ENCODE measurements around the gene SPEM3. TPM values are rescaled to one million over a fixed set of nuclear protein-coding genes. Genes with fewer than 3 reads are reported as not detected.

SPEM3 gene
- total RNA-seq, 2 experiments from 2014 or later, result not detected

GRCh38 chr17:7465597-7466275 lies 37.1 kb downstream of the SPEM3 start:
- Mint-ChIP-seq H3K4me1 (ENCODE audit: low read depth) (peaks cover 22% of the 10 kb centered on the region), H3K36me3 (ENCODE audit: low read depth) (peaks cover 16% of the 10 kb centered on the region), H3K4me3 (no peak overlapping the region), H3K27me3 (no peaks in the 10 kb centered on the region), H3K27ac (no peak overlapping the region), H3K9me3 (no peaks in the 10 kb centered on the region)
- TF ChIP-seq CTCF (IDR thresholded peaks at IDR 0.05), result no peak
- no peak for DNase-seq
- CTCF ChIA-PET, result interaction anchor here (2.2 kb wide), 1 partner anchor 10 kb away, joined by 8 read pairs; no protein-coding TSS in a partner anchor
- ATAC-seq, result no peak
- intact Hi-C loops (cut with micrococcal nuclease), result no loop called here
- POLR2A ChIA-PET, result interaction anchor here (16.3 kb wide), 1 partner anchor 11 kb away, joined by 122 read pairs; the partner anchor contains the start of gene ZBTB4

GRCh38 chr17:7466318-7466638 lies 37.6 kb downstream of the SPEM3 start:
- ChIA-PET POLR2A (interaction anchor here (0.6 to 16.3 kb wide), 3 partner anchors 11 to 20 kb away, joined by 4 to 122 read pairs (median 5); partner anchors contain the start of gene ZBTB4), CTCF (interaction anchor here (2.2 kb wide), 1 partner anchor 10 kb away, joined by 8 read pairs; no protein-coding TSS in a partner anchor)
- Mint-ChIP-seq H3K4me1 (ENCODE audit: low read depth) (peaks cover 24% of the 10 kb centered on the region), H3K27ac (peak overlapping the region; percentile 83), H3K36me3 (ENCODE audit: low read depth) (peaks cover 15% of the 10 kb centered on the region), H3K9me3 (no peaks in the 10 kb centered on the region), H3K27me3 (no peaks in the 10 kb centered on the region), H3K4me3 (no peak overlapping the region)
- ATAC-seq (no peak), DNase-seq (no peak)
- TF ChIP-seq CTCF (IDR thresholded peaks at IDR 0.05), result no peak
- intact Hi-C loops (cut with micrococcal nuclease), result no loop called here

- ChIA-PET POLR2A (interaction anchor here (0.6 to 16.3 kb wide), 4 partner anchors 9 to 21 kb away, joined by 4 to 122 read pairs (median 5); partner anchors contain the start of gene ZBTB4), CTCF (interaction anchor here (1.3 to 2.2 kb wide), 4 partner anchors 9 to 111 kb away, joined by 3 to 8 read pairs (median 6); no protein-coding TSS in a partner anchor)
- Mint-ChIP-seq H3K4me3 (no peak overlapping the region), H3K27ac (peak overlapping the region; percentile 83), H3K9me3 (no peaks in the 10 kb centered on the region), H3K4me1 (ENCODE audit: low read depth) (peaks cover 28% of the 10 kb centered on the region), H3K36me3 (ENCODE audit: low read depth) (peaks cover 13% of the 10 kb centered on the region), H3K27me3 (no peaks in the 10 kb centered on the region)
- TF ChIP-seq CTCF (IDR thresholded peaks at IDR 0.05), result no peak
- intact Hi-C loops (cut with micrococcal nuclease), result no loop called here
- ATAC-seq, result peak; percentile 8
- DNase-seq, result no peak
Measured at GRCh38 chr17:7466639-7467341, 38.1 kb downstream of the SPEM3 start.

GRCh38 chr17:7467498-7467897 lies 38.8 kb downstream of the SPEM3 start:
- Mint-ChIP-seq H3K4me3 (no peak overlapping the region), H3K27me3 (no peaks in the 10 kb centered on the region), H3K9me3 (no peaks in the 10 kb centered on the region), H3K36me3 (ENCODE audit: low read depth) (peaks cover 13% of the 10 kb centered on the region), H3K27ac (peak overlapping the region; percentile 83), H3K4me1 (ENCODE audit: low read depth) (peaks cover 31% of the 10 kb centered on the region)
- intact Hi-C loops (cut with micrococcal nuclease), result no loop called here
- ChIA-PET POLR2A (interaction anchor here (0.7 to 16.3 kb wide), 6 partner anchors 10 to 93 kb away, joined by 3 to 122 read pairs (median 4); partner anchors contain the start of gene ZBTB4), CTCF (interaction anchor here (1.3 to 2.2 kb wide), 4 partner anchors 9 to 112 kb away, joined by 3 to 8 read pairs (median 6); no protein-coding TSS in a partner anchor)
- no peak for DNase-seq
- no peak for ATAC-seq
- no peak for TF ChIP-seq CTCF (IDR thresholded peaks at IDR 0.05)

All from activated CD8-positive, alpha-beta T cell treated with anti-CD3 and anti-CD28 coated beads for 36 hours (primary cell).